Right lobe of liver (tissue), 6 donors: ENCODE data around the gene KCNJ16. TPM values are rescaled to one million over a fixed set of nuclear protein-coding genes. Genes with fewer than 3 reads are reported as not detected.

ENCODE experiments used
- ATAC-seq, 4 donors: fragments of 200-7000 bp; cut with Tn5 transposase; one replicate each; pipeline ENCODE4 v1.9.1; 2020; ENCODE audit warnings: mild to moderate bottlenecking in 4 of 4, moderate library complexity in 4 of 4
- DNase-seq, 3 donors: peaks; one replicate each; pipeline ENCODE4 v3.0.0-alpha.2; 2020
- H3K27ac ChIP-seq, 3 donors: fragments of 200-600 bp; one replicate each; pipeline ENCODE4 v1.8.0; 2022
- H3K27me3 ChIP-seq, 2 donors: fragments of 200-600 bp; one replicate each; pipeline ENCODE4 v1.8.0; 2022
- H3K36me3 ChIP-seq, 4 donors: fragments of 200-600 bp; sonication (generic) in 1 of 4; one replicate each; pipeline versions ENCODE4 v1.5.1 to v1.8.0; 2017 to 2022; ENCODE audit warnings: control low read depth in 1 of 4
- H3K4me1 ChIP-seq, 4 donors: fragments of 200-600 bp; sonication (generic) in 1 of 4; one replicate each; pipeline versions ENCODE4 v1.5.1 to v1.8.0; 2017 to 2022; ENCODE audit warnings: control low read depth in 1 of 4
- H3K4me3 ChIP-seq, 3 donors: fragments of 200-600 bp; one replicate each; pipeline ENCODE4 v1.8.0; 2022
- H3K9me3 ChIP-seq, 4 donors: fragments of 200-600 bp; sonication (generic) in 1 of 4; one replicate each; pipeline versions ENCODE4 v1.5.1 to v1.8.0; 2017 to 2022; ENCODE audit warnings: control low read depth in 1 of 4
- POLR2A ChIP-seq: fragments of 450-650 bp; IDR thresholded peaks from one replicate; pipeline ENCODE4 v1.6.1; 2017; ENCODE audit warnings: antibody characterized with exemption, mild to moderate bottlenecking
- WGBS: methylation state at CpG from one replicate; pipeline ENCODE4 v1.1.6; 2018; ENCODE audit warnings: low coverage, low lambda C conversion rate; ENCODE audit not compliant: insufficient coverage; ENCODE audit errors: missing lambda C conversion rate; 5-methylcytosine and 5-hydroxymethylcytosine counted together
- intact Hi-C, 2 donors: fragments of 100-400 bp; cut with DNase I; formaldehyde crosslinking; loops; one replicate each; pipeline versions ENCODE4 v1.11.2 to v1.14.1; 2022
- total RNA-seq, 6 experiments: library from RNA; depleted of rRNA in 2 of 6; stranded (reverse); fragments of >200 nt in 2 of 6; fragmentation: NEBNext Ultra II Directional in 3 of 6; extraction: Animal tissue kit (Norgen Biotek cat#: 25700) in 3 of 6; gene quantifications; one replicate each; pipeline versions ENCODE4 v1.1.0 to v1.2.4, GENCODE V29; 2016 to 2023
- TF ChIP-seq, protein P1 (sequence below), 4 donors: fragments of 200-600 bp in 3 of 4; fragments of 450-650 bp in 1 of 4; IDR thresholded peaks; one replicate each; pipeline versions ENCODE4 v1.5.1 to v1.8.0; 2016 to 2022; ENCODE audit warnings: antibody characterized with exemption in 4 of 4, mild to moderate bottlenecking in 2 of 4
- donor health status: DM: no; HTN: yes; CAD: no.
- donor health status: DM: no; HTN: no; CAD: no.
- donor health status: DM: no; HTN: no; CAD: no.
- donor health status: DM: no; HTN: yes; CAD: no.
- donor health status: DM: no; HTN: yes; CAD: no.

KCNJ16 gene
- total RNA-seq, 6 experiments from 2014 or later = 0.07 to 2.1 (median 0.85) TPM

DNA sequence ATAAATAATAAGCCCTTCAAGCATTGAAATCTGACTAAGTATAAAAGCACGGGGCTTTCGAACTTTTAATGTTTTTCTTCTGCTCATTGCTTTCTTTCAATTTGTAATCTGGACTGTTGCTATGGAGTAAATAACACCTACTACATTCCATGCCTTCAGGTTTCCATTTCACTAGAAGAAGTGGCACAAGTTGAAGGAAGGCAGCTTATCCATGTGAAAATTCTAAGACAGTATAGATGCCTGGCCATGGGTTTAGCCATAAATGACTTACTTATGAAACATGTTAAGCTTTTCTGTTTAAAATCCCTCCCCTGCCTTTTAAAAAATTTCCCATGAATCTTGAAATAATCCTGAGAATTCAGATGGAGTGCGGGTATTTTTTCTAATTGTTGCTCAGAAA lies 30.6 kb downstream of the KCNJ16 start:
- 72% methylated on average over 3 of the region's 3 CpGs for WGBS

DNA sequence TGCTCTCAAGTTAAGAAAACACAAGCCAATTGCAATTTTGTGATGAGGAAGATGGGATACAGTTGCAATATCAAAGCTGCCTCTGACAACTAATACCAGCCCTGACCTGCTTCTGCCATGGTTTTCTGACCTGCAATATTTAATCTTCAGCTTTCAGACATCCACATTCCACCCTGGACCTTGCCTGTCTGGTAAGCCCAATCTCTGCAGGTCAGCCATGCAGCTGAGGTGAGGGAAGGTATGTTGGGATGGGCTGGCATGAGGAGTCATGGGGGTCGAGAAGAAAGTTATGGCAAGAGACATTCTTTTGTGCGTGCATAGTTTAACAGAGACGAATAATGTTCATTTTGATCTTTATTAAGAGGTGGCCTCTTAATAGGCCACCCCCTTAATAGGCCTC lies 31.5 kb downstream of the KCNJ16 start:
- WGBS = 73% methylated on average over 3 of the region's 3 CpGs
- DNase-seq = no peak

More for the DNA sequence above, 30.6 kb downstream of the KCNJ16 start:
- TF ChIP-seq POLR2A = no peak
- TF ChIP-seq, protein P1, sequence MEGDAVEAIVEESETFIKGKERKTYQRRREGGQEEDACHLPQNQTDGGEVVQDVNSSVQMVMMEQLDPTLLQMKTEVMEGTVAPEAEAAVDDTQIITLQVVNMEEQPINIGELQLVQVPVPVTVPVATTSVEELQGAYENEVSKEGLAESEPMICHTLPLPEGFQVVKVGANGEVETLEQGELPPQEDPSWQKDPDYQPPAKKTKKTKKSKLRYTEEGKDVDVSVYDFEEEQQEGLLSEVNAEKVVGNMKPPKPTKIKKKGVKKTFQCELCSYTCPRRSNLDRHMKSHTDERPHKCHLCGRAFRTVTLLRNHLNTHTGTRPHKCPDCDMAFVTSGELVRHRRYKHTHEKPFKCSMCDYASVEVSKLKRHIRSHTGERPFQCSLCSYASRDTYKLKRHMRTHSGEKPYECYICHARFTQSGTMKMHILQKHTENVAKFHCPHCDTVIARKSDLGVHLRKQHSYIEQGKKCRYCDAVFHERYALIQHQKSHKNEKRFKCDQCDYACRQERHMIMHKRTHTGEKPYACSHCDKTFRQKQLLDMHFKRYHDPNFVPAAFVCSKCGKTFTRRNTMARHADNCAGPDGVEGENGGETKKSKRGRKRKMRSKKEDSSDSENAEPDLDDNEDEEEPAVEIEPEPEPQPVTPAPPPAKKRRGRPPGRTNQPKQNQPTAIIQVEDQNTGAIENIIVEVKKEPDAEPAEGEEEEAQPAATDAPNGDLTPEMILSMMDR (IDR thresholded peaks at IDR 0.05) = no peak
- H3K27ac ChIP-seq = no peak overlapping the region
- intact Hi-C loops = no loop called here
- no peaks in the 10 kb centered on the region for H3K36me3 ChIP-seq
- DNase-seq = no peak
- no peak for ATAC-seq
- no peaks in the 10 kb centered on the region for H3K4me1 ChIP-seq
- no peaks in the 10 kb centered on the region for H3K27me3 ChIP-seq
- H3K4me3 ChIP-seq = no peak overlapping the region
- no peaks in the 10 kb centered on the region for H3K9me3 ChIP-seq

DNA sequence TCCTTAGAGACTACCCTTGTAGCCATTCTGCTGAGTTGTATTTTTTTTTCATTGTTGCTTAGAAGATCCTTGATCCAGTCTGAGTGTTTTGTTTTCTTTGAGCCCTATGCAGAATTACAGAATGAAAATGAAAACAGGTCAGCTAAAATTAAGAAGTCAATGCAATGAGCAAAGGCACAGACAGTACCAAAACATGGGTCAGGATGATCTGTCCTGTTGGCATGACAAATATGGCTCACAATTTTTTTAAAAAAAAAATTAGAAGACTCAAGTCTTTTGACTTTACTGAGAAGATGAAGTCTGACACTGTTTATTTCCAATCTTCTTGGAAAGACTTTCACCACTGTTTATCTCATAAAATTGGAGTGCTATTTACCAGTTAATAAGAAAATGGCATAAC lies 32.4 kb downstream of the KCNJ16 start:
- intact Hi-C loops = no loop called here
- TF ChIP-seq, protein P1 (IDR thresholded peaks at IDR 0.05) = no peak
- no peak for TF ChIP-seq POLR2A
- H3K4me1 ChIP-seq = no peaks in the 10 kb centered on the region
- ATAC-seq = no peak
- no peak overlapping the region for H3K4me3 ChIP-seq
- no peak for DNase-seq
- H3K9me3 ChIP-seq = no peaks in the 10 kb centered on the region
- no peaks in the 10 kb centered on the region for H3K27me3 ChIP-seq
- H3K27ac ChIP-seq = no peak overlapping the region
- H3K36me3 ChIP-seq = no peaks in the 10 kb centered on the region

More for the DNA sequence above, 31.5 kb downstream of the KCNJ16 start:
- Histone ChIP-seq H3K27me3 (no peaks in the 10 kb centered on the region), H3K9me3 (no peaks in the 10 kb centered on the region), H3K4me3 (no peak overlapping the region), H3K36me3 (no peaks in the 10 kb centered on the region), H3K4me1 (no peaks in the 10 kb centered on the region), H3K27ac (no peak overlapping the region)
- no peak for ATAC-seq
- TF ChIP-seq, protein P1 (IDR thresholded peaks at IDR 0.05) = no peak
- TF ChIP-seq POLR2A = no peak
- intact Hi-C loops = no loop called here

DNA sequence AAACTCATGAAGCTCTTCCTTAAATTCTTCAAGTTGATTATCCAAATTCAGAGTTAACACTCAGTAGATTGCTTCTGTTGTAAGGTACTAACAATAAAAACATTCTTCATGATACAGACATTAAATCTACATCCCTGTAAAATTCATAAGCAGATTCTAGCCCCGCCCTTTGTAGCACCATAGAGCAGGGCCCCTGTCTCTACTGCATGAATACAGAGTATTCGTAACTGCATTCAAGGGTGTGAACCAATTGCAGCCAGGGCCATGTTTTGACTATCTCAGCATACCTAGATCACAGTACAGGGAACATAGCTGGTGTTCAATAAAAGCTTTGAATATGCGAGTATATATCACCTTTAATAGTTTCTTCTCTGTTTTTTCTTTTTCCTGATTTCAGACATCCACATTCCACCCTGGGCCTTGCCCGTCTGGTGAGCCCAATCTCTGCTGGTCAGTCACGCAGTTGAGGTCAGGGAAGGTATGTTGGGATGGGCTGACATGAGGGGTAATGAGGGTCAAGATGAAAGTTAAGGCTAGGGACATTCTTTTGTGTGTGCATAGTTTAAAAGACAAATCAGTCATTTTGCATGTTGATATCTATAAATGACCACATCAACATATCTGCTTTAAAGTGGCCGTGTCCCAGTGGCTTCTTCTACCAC lies 33.0 kb downstream of the KCNJ16 start:
- no peak overlapping the region for H3K27ac ChIP-seq
- intact Hi-C loops = no loop called here
- H3K4me3 ChIP-seq = no peak overlapping the region
- no peaks in the 10 kb centered on the region for H3K27me3 ChIP-seq
- no peaks in the 10 kb centered on the region for H3K36me3 ChIP-seq
- TF ChIP-seq, protein P1 (IDR thresholded peaks at IDR 0.05) = no peak
- no peak for TF ChIP-seq POLR2A
- DNase-seq (no peak), ATAC-seq (no peak)
- H3K9me3 ChIP-seq = no peaks in the 10 kb centered on the region
- WGBS = 72% methylated on average over 6 of the region's 6 CpGs
- no peaks in the 10 kb centered on the region for H3K4me1 ChIP-seq

DNA sequence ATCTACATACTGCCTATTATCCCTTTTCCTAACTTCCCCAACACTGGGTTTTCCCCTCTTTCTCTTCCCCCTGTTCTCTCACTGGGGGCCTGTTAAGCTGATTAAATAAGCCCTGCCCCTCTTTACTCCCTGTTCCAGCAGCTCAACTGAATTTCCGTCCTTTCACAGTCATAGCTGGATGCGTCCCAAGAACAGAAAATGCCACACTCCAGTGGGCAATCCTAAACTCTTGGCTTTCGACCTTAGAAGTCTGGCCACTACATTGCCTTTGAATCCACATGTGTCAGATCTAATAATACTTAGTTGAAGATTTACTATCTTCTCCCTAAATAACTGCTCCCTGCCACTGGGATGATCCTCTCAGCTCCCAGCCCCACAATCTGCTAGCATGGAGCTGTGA lies 34.5 kb downstream of the KCNJ16 start:
- no peak overlapping the region for H3K27ac ChIP-seq
- no peak for DNase-seq

More for the DNA sequence above, 34.5 kb downstream of the KCNJ16 start:
- H3K4me1 ChIP-seq = no peaks in the 10 kb centered on the region
- H3K36me3 ChIP-seq = no peaks in the 10 kb centered on the region
- TF ChIP-seq, protein P1 (IDR thresholded peaks at IDR 0.05) = no peak
- TF ChIP-seq POLR2A = no peak
- intact Hi-C loops = no loop called here
- WGBS = 38% methylated on average over 3 of the region's 3 CpGs
- no peak for ATAC-seq
- H3K4me3 ChIP-seq = no peak overlapping the region
- H3K9me3 ChIP-seq = no peaks in the 10 kb centered on the region
- H3K27me3 ChIP-seq = no peaks in the 10 kb centered on the region
